ENCODE measurements around the gene OSBPL10. TPM values are rescaled to one million over a fixed set of nuclear protein-coding genes. Genes with fewer than 3 reads are reported as not detected.
A peak's percentile ranks its signal among the peaks of the same experiment; 100 is the strongest.

Gene OSBPL10
- total RNA-seq, 1 experiment from 2014 or later = 172 TPM

DNA sequence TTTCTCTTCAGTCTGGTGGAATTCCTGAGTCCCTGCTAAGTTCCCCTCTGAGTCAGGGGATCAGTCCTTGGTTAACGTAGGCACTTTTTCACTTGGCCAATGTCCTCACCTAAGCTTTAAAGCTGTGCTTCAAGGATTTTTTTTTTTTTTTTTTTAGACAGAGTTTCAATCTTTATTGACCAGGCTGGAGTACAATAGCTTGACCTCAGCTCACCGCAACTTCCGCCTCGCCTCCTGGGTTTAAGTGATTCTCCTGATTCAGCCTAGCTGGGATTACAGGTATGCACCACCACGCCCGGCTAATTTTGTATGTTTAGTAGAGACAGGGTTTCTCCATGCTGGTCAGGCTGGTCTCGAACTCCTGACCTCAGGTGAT lies 228.0 kb downstream of the OSBPL10 start:
- POLR2A ChIA-PET = interaction anchor here (0.6 kb wide), 1 partner anchor 107 kb away, joined by 4 read pairs; no protein-coding TSS in a partner anchor
- CTCF ChIA-PET = no interaction called here
- intact Hi-C loops (cut with micrococcal nuclease) = no loop called here
- Mint-ChIP-seq H3K9me3 (ENCODE audit: unreplicated experiment) (no peaks in the 10 kb centered on the region), H3K27me3 (ENCODE audit: insufficient read depth, unreplicated experiment) (no peaks in the 10 kb centered on the region), H3K36me3 (ENCODE audit: insufficient read depth, unreplicated experiment) (peaks cover 20% of the 10 kb centered on the region), H3K4me3 (ENCODE audit: unreplicated experiment) (no peak overlapping the region), H3K4me1 (ENCODE audit: insufficient read depth, unreplicated experiment) (peaks cover 12% of the 10 kb centered on the region), H3K27ac (ENCODE audit: low read depth, unreplicated experiment) (no peak overlapping the region)
- no peak for DNase-seq (ENCODE audit: unreplicated experiment)
- TF ChIP-seq, protein P1, sequence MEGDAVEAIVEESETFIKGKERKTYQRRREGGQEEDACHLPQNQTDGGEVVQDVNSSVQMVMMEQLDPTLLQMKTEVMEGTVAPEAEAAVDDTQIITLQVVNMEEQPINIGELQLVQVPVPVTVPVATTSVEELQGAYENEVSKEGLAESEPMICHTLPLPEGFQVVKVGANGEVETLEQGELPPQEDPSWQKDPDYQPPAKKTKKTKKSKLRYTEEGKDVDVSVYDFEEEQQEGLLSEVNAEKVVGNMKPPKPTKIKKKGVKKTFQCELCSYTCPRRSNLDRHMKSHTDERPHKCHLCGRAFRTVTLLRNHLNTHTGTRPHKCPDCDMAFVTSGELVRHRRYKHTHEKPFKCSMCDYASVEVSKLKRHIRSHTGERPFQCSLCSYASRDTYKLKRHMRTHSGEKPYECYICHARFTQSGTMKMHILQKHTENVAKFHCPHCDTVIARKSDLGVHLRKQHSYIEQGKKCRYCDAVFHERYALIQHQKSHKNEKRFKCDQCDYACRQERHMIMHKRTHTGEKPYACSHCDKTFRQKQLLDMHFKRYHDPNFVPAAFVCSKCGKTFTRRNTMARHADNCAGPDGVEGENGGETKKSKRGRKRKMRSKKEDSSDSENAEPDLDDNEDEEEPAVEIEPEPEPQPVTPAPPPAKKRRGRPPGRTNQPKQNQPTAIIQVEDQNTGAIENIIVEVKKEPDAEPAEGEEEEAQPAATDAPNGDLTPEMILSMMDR (IDR thresholded peaks at IDR 0.05; ENCODE audit: unreplicated experiment) = no peak
- no TSS peak for BruUV-seq (replicated peaks)

DNA sequence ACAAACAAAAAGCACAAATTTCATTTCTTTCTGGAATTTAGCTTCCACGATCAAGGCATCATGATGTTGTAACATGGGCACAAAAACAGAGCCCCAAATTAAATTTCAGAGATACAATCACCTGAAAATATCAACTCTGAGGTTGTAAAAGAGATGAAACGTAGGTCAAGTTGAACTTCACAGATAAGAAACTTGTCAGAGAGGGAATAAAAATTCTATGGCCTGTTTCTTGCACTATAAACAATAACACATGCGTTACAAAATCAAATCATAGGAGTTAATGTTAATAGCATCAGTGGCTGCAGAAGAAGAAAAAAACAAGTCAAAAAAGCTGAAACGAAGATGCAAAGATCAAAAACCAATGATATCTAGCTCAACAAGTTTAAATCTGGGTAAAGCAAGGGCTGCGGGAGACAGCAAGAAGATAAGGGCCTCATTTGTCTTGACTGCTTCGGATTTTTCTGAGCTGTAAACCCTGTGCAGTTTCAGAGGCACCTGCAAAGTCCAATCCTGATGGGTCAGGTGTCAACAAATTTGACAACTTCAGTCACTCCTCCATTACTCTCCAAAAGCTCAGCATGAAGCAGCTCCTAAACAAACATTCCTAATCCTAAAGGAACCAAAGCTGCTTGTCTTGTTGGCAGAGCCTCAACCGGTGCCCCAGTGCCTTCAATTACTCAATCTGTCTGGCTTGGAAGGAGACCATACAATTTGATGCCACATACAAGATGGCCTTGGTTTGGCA lies 228.6 kb downstream of the OSBPL10 start:
- H3K27me3 Mint-ChIP-seq (ENCODE audit: insufficient read depth, unreplicated experiment) = no peaks in the 10 kb centered on the region
- H3K27ac Mint-ChIP-seq (ENCODE audit: low read depth, unreplicated experiment) = no peak overlapping the region
- peaks cover 20% of the 10 kb centered on the region for H3K36me3 Mint-ChIP-seq (ENCODE audit: insufficient read depth, unreplicated experiment)
- H3K4me1 Mint-ChIP-seq (ENCODE audit: insufficient read depth, unreplicated experiment) = peaks cover 12% of the 10 kb centered on the region
- ChIA-PET CTCF (interaction anchor here (0.6 kb wide), 1 partner anchor 780 kb away, joined by 4 read pairs; no protein-coding TSS in a partner anchor), POLR2A (interaction anchor here (0.6 to 1.3 kb wide), 3 partner anchors 10 to 1071 kb away, joined by 3 to 4 read pairs (median 3); no protein-coding TSS in a partner anchor)
- intact Hi-C loops (cut with micrococcal nuclease) = no loop called here
- BruUV-seq (replicated peaks) = no TSS peak
- no peaks in the 10 kb centered on the region for H3K9me3 Mint-ChIP-seq (ENCODE audit: unreplicated experiment)
- DNase-seq (ENCODE audit: unreplicated experiment) = peak; percentile 26
- TF ChIP-seq, protein P1 (IDR thresholded peaks at IDR 0.05; ENCODE audit: unreplicated experiment) = no peak
- no peak overlapping the region for H3K4me3 Mint-ChIP-seq (ENCODE audit: unreplicated experiment)

DNA sequence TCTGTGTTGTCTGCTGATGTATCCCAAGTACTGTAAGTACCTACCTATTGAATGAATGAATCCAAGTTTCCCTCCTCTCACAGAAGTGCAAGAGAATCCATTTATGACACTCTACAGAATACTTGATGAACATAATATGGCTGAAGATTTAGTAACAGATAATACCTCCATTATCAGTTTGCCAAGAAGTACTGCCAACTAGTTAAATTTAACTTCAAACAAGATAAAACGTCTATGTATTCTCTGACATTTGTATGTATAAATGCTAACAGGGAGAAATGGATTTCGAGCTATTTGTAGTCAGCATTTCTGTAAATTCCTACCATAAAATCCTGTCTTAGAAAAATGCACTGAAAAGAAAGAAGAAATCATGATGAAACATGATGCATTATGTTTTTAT lies 230.7 kb downstream of the OSBPL10 start:
- DNase-seq (ENCODE audit: unreplicated experiment) = no peak
- TF ChIP-seq, protein P1 (IDR thresholded peaks at IDR 0.05; ENCODE audit: unreplicated experiment) = no peak
- H3K27ac Mint-ChIP-seq (ENCODE audit: low read depth, unreplicated experiment) = no peak overlapping the region
- no TSS peak for BruUV-seq (replicated peaks)
- no peak overlapping the region for H3K4me3 Mint-ChIP-seq (ENCODE audit: unreplicated experiment)
- intact Hi-C loops (cut with micrococcal nuclease) = no loop called here
- CTCF ChIA-PET = no interaction called here
- no peaks in the 10 kb centered on the region for H3K9me3 Mint-ChIP-seq (ENCODE audit: unreplicated experiment)
- POLR2A ChIA-PET = interaction anchor here (0.7 kb wide), 1 partner anchor 333 kb away, joined by 3 read pairs; no protein-coding TSS in a partner anchor
- peaks cover 12% of the 10 kb centered on the region for H3K4me1 Mint-ChIP-seq (ENCODE audit: insufficient read depth, unreplicated experiment)
- peaks cover 23% of the 10 kb centered on the region for H3K36me3 Mint-ChIP-seq (ENCODE audit: insufficient read depth, unreplicated experiment)
- H3K27me3 Mint-ChIP-seq (ENCODE audit: insufficient read depth, unreplicated experiment) = no peaks in the 10 kb centered on the region

DNA sequence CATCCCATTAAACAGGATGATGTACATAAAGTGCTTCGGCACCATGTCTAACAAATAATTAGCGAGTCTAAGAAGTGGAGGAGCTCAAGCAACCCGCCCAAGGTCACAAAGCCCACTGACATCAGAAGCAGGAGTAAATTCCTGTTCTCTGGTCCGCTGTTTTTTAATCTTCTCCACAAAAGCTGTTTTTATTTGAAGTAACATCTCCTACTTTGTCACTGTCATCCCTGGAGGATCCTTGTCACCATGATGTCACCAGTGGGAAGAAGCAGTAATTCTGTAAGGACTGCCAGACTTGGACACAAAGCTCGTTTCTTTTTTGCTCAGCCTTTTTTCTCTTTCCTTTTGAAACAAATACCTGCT lies 232.1 kb downstream of the OSBPL10 start:
- TF ChIP-seq, protein P1 (IDR thresholded peaks at IDR 0.05; ENCODE audit: unreplicated experiment) = no peak
- no peak for DNase-seq (ENCODE audit: unreplicated experiment)
- no TSS peak for BruUV-seq (replicated peaks)
- Mint-ChIP-seq H3K4me3 (ENCODE audit: unreplicated experiment) (no peak overlapping the region), H3K9me3 (ENCODE audit: unreplicated experiment) (no peaks in the 10 kb centered on the region), H3K27ac (ENCODE audit: low read depth, unreplicated experiment) (peak overlapping the region; percentile 66), H3K27me3 (ENCODE audit: insufficient read depth, unreplicated experiment) (no peaks in the 10 kb centered on the region), H3K4me1 (ENCODE audit: insufficient read depth, unreplicated experiment) (peaks cover 6% of the 10 kb centered on the region), H3K36me3 (ENCODE audit: insufficient read depth, unreplicated experiment) (peaks cover 37% of the 10 kb centered on the region)
- ChIA-PET POLR2A (interaction anchor here (0.6 kb wide), 1 partner anchor 108 kb away, joined by 3 read pairs; no protein-coding TSS in a partner anchor), CTCF (interaction anchor here (0.6 to 1.4 kb wide), 4 partner anchors 10 to 546 kb away, joined by 3 to 5 read pairs (median 3); no protein-coding TSS in a partner anchor)
- intact Hi-C loops (cut with micrococcal nuclease) = no loop called here

All from MCF 10A (cell line).